Smooth muscle cell (in vitro differentiated cells): Measurements from ENCODE around the gene RBMXL2. TPM values are rescaled to one million over a fixed set of nuclear protein-coding genes. Genes with fewer than 3 reads are reported as not detected.

Experiments
- DNase-seq: peaks from one replicate; lab custom pipeline; 2025; ENCODE audit not compliant: unreplicated experiment; lab: John Stamatoyannopoulos, UW
- H2AFZ ChIP-seq: fragments of 200-600 bp; sonication (generic); 2 replicates; pipeline ENCODE4 v1.6.0; 2016; ENCODE audit warnings: antibody characterized with exemption, low read depth, mild to moderate bottlenecking
- H3F3A ChIP-seq: fragments of 200-600 bp; sonication (generic); 2 replicates; pipeline ENCODE4 v1.6.0; 2017; ENCODE audit warnings: antibody characterized with exemption, low read depth
- H3K27ac ChIP-seq: fragments of 200-600 bp; sonication (generic); 2 replicates; pipeline ENCODE4 v1.5.1; 2016; ENCODE audit warnings: low read depth, mild to moderate bottlenecking
- H3K27me3 ChIP-seq: fragments of 200-600 bp; sonication (generic); 2 replicates; pipeline ENCODE4 v1.6.1; 2016; ENCODE audit warnings: low read depth, mild to moderate bottlenecking
- H3K36me3 ChIP-seq: fragments of 200-600 bp; sonication (generic); 2 replicates; pipeline ENCODE4 v1.5.1; 2016; ENCODE audit warnings: low read depth
- H3K4me1 ChIP-seq: fragments of 200-600 bp; sonication (generic); 2 replicates; pipeline ENCODE4 v1.5.1; 2016; ENCODE audit warnings: low read depth
- H3K4me2 ChIP-seq: fragments of 200-600 bp; sonication (generic); 2 replicates; pipeline ENCODE4 v1.6.0; 2016; ENCODE audit warnings: mild to moderate bottlenecking
- H3K4me3 ChIP-seq: fragments of 200-600 bp; sonication (generic); 2 replicates; pipeline ENCODE4 v1.5.1; 2016; ENCODE audit warnings: mild to moderate bottlenecking
- H3K79me2 ChIP-seq: fragments of 200-600 bp; sonication (generic); 2 replicates; pipeline ENCODE4 v1.6.0; 2016; ENCODE audit warnings: low read depth, mild to moderate bottlenecking
- H3K9ac ChIP-seq: fragments of 200-600 bp; sonication (generic); 2 replicates; pipeline ENCODE4 v1.6.0; 2016; ENCODE audit warnings: low read depth
- H3K9me3 ChIP-seq: fragments of 200-600 bp; sonication (generic); replicated peaks from 2 replicates; pipeline ENCODE4 v1.5.1; 2016; ENCODE audit warnings: low read depth
- H4K20me1 ChIP-seq: fragments of 200-600 bp; sonication (generic); 2 replicates; pipeline ENCODE4 v1.6.0; 2016; ENCODE audit warnings: low read depth
- CTCF ChIP-seq: fragments of 200-600 bp; sonication (generic); IDR thresholded peaks from 2 replicates; pipeline ENCODE4 v1.5.1; 2017; ENCODE audit warnings: borderline replicate concordance, mild to moderate bottlenecking, antibody characterized with exemption; ENCODE audit not compliant: insufficient read depth, poor library complexity, severe bottlenecking
- WGBS: methylation state at CpG from one replicate; pipeline ENCODE4 v1.1.7; 2016; ENCODE audit warnings: low lambda C conversion rate; 5-methylcytosine and 5-hydroxymethylcytosine counted together
- polyA plus RNA-seq: library from polyadenylated mRNA; unstranded; fragments of >200 nt; fragmentation: Nextera tagmentation; extraction: Ambion mirVana; gene quantifications from 2 replicates; pipeline ENCODE4 v1.2.1, GENCODE V29; 2016
- total RNA-seq: library from RNA; depleted of rRNA; stranded (reverse); fragments of >200 nt; gene quantifications from 2 replicates; pipeline ENCODE4 v1.2.3, GENCODE V29; 2014

Gene RBMXL2
- not detected in 2 replicates for total RNA-seq
- 0.14 TPM in 1 of 2 replicates, not detected in the other for polyA plus RNA-seq

- Histone ChIP-seq H3F3A (no peaks in the 10 kb centered on the region), H3K36me3 (no peaks in the 10 kb centered on the region), H3K4me3 (no peak within 1 kb of the TSS), H3K79me2 (no peaks in the 10 kb centered on the region), H3K4me1 (no peaks in the 10 kb centered on the region), H4K20me1 (no peaks in the 10 kb centered on the region), H3K4me2 (no peak within 1 kb of the TSS), H2AFZ (no peak within 1 kb of the TSS), H3K9ac (no peak within 1 kb of the TSS), H3K27ac (no peak within 1 kb of the TSS), H3K27me3 (no peaks in the 10 kb centered on the region), H3K9me3 (no peaks in the 10 kb centered on the region)
- TF ChIP-seq CTCF = no peak
- no peak for DNase-seq
- 96% methylated on average over 45 of the region's 45 CpGs for WGBS
Observed at GRCh38 chr11:7088921-7089320, at the start of gene RBMXL2. RBMXL2 (plus strand) TSS chr11:7088998; CDS start chr11:7089121, 123 bp downstream.

GRCh38 chr11:7046474-7047175 lies 42.2 kb upstream of the RBMXL2 start:
- Histone ChIP-seq H3K9ac (no peak overlapping the region), H3F3A (no peaks in the 10 kb centered on the region), H3K27me3 (peaks cover 3% of the 10 kb centered on the region), H4K20me1 (no peaks in the 10 kb centered on the region), H3K4me3 (no peak overlapping the region), H3K9me3 (no peaks in the 10 kb centered on the region), H3K4me1 (no peaks in the 10 kb centered on the region), H3K36me3 (no peaks in the 10 kb centered on the region), H3K27ac (no peak overlapping the region), H3K4me2 (no peak overlapping the region), H3K79me2 (no peaks in the 10 kb centered on the region), H2AFZ (no peak overlapping the region)
- 85% methylated on average over 3 of the region's 3 CpGs for WGBS
- no peak for DNase-seq
- TF ChIP-seq CTCF = no peak

- H3K79me2 ChIP-seq = no peaks in the 10 kb centered on the region
- H3K36me3 ChIP-seq = no peaks in the 10 kb centered on the region
- H3K27me3 ChIP-seq = peaks cover 3% of the 10 kb centered on the region
- no peaks in the 10 kb centered on the region for H3K4me1 ChIP-seq
- no peaks in the 10 kb centered on the region for H4K20me1 ChIP-seq
- H3K4me2 ChIP-seq = no peak overlapping the region
- H3K27ac ChIP-seq = no peak overlapping the region
- H3K4me3 ChIP-seq = no peak overlapping the region
- no peak overlapping the region for H2AFZ ChIP-seq
- no peak for DNase-seq
- 100% methylated on average over 1 of the region's 1 CpG for WGBS
- H3K9me3 ChIP-seq = no peaks in the 10 kb centered on the region
- H3F3A ChIP-seq = no peaks in the 10 kb centered on the region
- TF ChIP-seq CTCF = no peak
- no peak overlapping the region for H3K9ac ChIP-seq
Observed at GRCh38 chr11:7050191-7050590, 38.6 kb upstream of the RBMXL2 start.
